Pancreas (tissue), 10 donors: ENCODE measurements around the gene SETD4. TPM values are rescaled to one million over a fixed set of nuclear protein-coding genes. Genes with fewer than 3 reads are reported as not detected.
"Not testable (repeated sequence)": the region's sequence is repeated elsewhere in the genome, so short reads cannot be mapped to it uniquely, and the experiment has no call there.

Source experiments
- ATAC-seq, 4 donors: fragments of 200-7000 bp; cut with Tn5 transposase; one replicate each; pipeline versions ENCODE4 v1.8.0 to v1.9.1; 2020; ENCODE audit warnings: mild to moderate bottlenecking in 4 of 4, moderate library complexity in 4 of 4
- DNase-seq, 6 donors: peaks; one replicate each; pipeline ENCODE4 v3.0.0-alpha.2; 2020
- FAIRE-seq: peaks from 2 replicates; lab custom pipeline; 2012; peaks lifted over from hg19 to GRCh38; lab: Jason Lieb, UNC
- H3K27ac ChIP-seq, 4 donors: fragments of 200-600 bp; sonication (generic); 1 replicate in 3 of 4; 2 replicates in 1 of 4; pipeline versions ENCODE4 v1.5.0 to v1.8.0; 2020
- H3K27me3 ChIP-seq, 4 donors: fragments of 200-600 bp; one replicate each; pipeline ENCODE4 v1.8.0; 2021
- H3K36me3 ChIP-seq, 3 donors: fragments of 200-600 bp; sonication (generic) in 1 of 3; one replicate each; pipeline versions ENCODE4 v1.5.0 to v1.8.0; 2020 to 2021
- H3K4me1 ChIP-seq, 3 donors: fragments of 200-600 bp; one replicate each; pipeline ENCODE4 v1.8.0; 2021
- H3K4me3 ChIP-seq, 4 donors: fragments of 200-600 bp; sonication (generic) in 2 of 4; one replicate each; pipeline versions ENCODE4 v1.5.0 to v1.8.0; 2020 to 2021
- H3K9me3 ChIP-seq, 4 donors: fragments of 200-600 bp; one replicate each; pipeline ENCODE4 v1.8.0; 2021
- WGBS, 2 donors: extraction: QIAGEN DNeasy Blood & Tissue Kit; methylation state at CpG; one replicate each; pipeline ENCODE4 v1.1.7; 2013; 5-methylcytosine and 5-hydroxymethylcytosine counted together
- intact Hi-C, 3 donors: fragments of 100-400 bp; cut with DNase I; formaldehyde crosslinking; loops; one replicate each; pipeline versions ENCODE4 v1.11.1 to v1.14.2; 2022
- polyA plus RNA-seq, 2 donors: library from polyadenylated mRNA; stranded (reverse); fragments of 200-250 nt; gene quantifications; one replicate each; pipeline ENCODE4 v1.2.3, GENCODE V29; 2013
- total RNA-seq, 6 donors: library from RNA; stranded (reverse); fragmentation: NEBNext Ultra II Directional in 4 of 6; extraction: Animal tissue kit (Norgen Biotek cat#: 25700) in 4 of 6; gene quantifications; one replicate each; pipeline versions ENCODE4 v1.2.1 to v1.2.4, GENCODE V29; 2021 to 2023
- TF ChIP-seq, protein P1 (sequence below), 4 donors: fragments of 200-600 bp; sonication (generic) in 3 of 4; IDR thresholded peaks; one replicate each; pipeline versions ENCODE4 v1.5.0 to v1.8.0; 2021; ENCODE audit warnings: antibody characterized with exemption in 4 of 4
- donor health status: healthy with polysubstance abuse.
- donor health status: DM: no; HTN: no; CAD: no; lungs with moderate emphysema.
- donor health status: DM: no; HTN: no; CAD: no.
- donor health status: control.
- donor health status: control.
- donor health status: Bipolar disorder and iron deficiency.
- donor health status: DM: yes; HTN: yes; CAD: no.
- donor health status: DM: no; HTN: no; CAD: no.
- donor health status: DM: no; HTN: no; CAD: no.
- donor health status: DM: yes; HTN: yes; CAD: no.

The SETD4 gene
- total and polyA plus RNA-seq, 8 donors, result 5.7 to 16.8 (median 8.7) TPM

DNA sequence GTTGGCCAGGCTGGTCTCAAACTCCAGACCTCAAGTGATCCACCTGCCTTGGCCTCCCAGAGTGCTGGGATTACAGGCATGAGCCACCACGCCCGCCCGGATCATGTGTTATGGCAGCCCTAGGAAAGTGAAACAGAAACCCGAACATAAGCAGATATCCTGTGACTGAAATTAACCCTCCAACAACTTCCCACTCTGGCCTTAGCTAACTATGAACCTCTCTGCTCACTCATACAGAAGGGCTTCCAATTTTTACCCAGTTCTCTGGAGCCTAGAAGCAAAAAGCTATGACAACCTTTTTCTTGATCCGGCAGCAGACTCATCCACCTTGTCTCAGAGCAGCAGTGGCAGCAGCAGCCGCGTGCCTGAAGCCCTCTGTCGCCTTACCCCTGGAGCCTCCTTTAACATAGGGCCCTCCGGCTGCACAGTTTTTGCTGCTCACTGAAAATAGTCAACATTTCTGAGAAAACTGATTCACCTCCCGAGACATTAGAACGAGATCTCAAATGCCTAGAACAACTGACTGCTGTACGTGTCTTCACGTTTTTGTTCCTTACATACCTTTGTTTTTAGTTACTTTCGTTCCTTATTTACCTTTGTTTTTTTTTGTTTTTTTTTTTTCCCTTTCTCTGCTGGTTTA, 18.8 kb upstream of the SETD4 start:
- Histone ChIP-seq H3K4me3 (no peak overlapping the region), H3K4me1 (no peaks in the 10 kb centered on the region), H3K9me3 (no peaks in the 10 kb centered on the region), H3K27me3 (no peaks in the 10 kb centered on the region), H3K27ac (no peak overlapping the region), H3K36me3 (no peaks in the 10 kb centered on the region)
- ATAC-seq (peak in 2 of 4 donors; percentile 74 to 82), DNase-seq (no peak), FAIRE-seq (no peak)
- 81 to 84% methylated on average over 14 of the region's 14 CpGs for WGBS, 2 donors
- TF ChIP-seq, protein P1, sequence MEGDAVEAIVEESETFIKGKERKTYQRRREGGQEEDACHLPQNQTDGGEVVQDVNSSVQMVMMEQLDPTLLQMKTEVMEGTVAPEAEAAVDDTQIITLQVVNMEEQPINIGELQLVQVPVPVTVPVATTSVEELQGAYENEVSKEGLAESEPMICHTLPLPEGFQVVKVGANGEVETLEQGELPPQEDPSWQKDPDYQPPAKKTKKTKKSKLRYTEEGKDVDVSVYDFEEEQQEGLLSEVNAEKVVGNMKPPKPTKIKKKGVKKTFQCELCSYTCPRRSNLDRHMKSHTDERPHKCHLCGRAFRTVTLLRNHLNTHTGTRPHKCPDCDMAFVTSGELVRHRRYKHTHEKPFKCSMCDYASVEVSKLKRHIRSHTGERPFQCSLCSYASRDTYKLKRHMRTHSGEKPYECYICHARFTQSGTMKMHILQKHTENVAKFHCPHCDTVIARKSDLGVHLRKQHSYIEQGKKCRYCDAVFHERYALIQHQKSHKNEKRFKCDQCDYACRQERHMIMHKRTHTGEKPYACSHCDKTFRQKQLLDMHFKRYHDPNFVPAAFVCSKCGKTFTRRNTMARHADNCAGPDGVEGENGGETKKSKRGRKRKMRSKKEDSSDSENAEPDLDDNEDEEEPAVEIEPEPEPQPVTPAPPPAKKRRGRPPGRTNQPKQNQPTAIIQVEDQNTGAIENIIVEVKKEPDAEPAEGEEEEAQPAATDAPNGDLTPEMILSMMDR (IDR thresholded peaks at IDR 0.05), result no peak
- intact Hi-C loops, result no loop called here

DNA sequence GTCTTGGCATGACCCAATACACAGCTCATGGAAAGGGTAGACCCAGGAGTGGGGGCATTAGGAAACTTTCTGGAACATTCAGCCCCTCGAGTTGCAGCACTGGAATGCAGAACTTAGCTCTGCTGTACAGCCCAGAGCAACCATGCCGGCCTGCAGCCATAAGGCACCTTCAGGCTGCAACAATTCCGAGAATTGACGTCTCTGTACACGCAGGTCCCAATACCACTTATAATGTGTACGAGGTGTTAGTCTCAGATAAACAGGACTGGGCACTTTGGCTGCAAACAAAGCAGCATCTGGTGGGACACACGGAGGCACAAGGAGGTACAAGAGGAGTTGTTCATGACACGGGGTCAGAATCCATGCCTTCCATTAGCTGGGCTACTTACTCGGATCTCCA, 17.4 kb upstream of the SETD4 start:
- Histone ChIP-seq H3K4me3 (no peak overlapping the region), H3K4me1 (no peaks in the 10 kb centered on the region), H3K9me3 (no peaks in the 10 kb centered on the region), H3K36me3 (no peaks in the 10 kb centered on the region), H3K27ac (no peak overlapping the region), H3K27me3 (no peaks in the 10 kb centered on the region)
- TF ChIP-seq, protein P1 (IDR thresholded peaks at IDR 0.05), result no peak
- WGBS, 2 donors, result 77 to 79% methylated on average over 9 of the region's 9 CpGs
- FAIRE-seq (no peak), DNase-seq (no peak), ATAC-seq (no peak)
- intact Hi-C loops, result no loop called here

DNA sequence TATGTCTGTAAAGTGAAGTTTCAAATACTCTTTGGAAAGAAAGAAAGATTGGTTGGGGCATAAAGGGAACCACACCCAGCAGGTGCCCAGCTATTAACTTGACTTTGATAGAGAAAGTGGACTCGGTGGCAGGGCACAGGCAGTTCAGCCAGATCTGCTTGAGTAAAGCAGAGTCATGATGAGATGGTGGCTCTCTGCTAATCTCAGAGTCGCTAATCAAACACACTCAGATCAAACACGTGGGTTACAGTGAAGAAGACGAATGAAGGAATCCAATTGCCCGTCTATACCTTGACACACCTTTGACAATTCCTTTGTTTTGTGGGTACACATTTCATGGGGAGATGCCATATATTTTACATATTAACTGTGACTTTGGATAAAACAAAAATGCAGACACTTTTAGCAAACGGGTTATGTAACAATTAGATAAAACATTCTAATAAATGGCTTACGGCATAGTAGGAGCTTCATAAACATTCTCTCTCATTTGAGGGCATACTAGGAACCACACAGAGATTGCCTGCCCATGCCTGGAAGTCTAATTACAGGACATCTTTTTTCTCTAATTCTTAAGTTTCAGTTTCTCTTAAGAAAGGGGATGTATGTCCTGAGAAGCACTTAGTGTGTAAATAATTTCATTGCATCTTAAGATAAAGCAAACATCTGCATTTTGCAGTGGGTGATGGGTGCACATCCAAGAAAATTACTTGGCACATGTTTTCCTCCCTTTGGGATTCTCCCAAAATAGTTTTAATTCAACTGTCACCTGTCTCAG, 16.7 kb upstream of the SETD4 start:
- Histone ChIP-seq H3K27me3 (no peaks in the 10 kb centered on the region), H3K4me1 (no peaks in the 10 kb centered on the region), H3K9me3 (no peaks in the 10 kb centered on the region), H3K4me3 (no peak overlapping the region), H3K27ac (no peak overlapping the region), H3K36me3 (no peaks in the 10 kb centered on the region)
- intact Hi-C loops, result no loop called here
- FAIRE-seq (no peak), ATAC-seq (peak in 2 of 4 donors; percentile 20 to 49), DNase-seq (no peak)
- TF ChIP-seq, protein P1 (IDR thresholded peaks at IDR 0.05), result no peak
- 27 to 28% methylated on average over 7 of the region's 7 CpGs for WGBS, 2 donors

DNA sequence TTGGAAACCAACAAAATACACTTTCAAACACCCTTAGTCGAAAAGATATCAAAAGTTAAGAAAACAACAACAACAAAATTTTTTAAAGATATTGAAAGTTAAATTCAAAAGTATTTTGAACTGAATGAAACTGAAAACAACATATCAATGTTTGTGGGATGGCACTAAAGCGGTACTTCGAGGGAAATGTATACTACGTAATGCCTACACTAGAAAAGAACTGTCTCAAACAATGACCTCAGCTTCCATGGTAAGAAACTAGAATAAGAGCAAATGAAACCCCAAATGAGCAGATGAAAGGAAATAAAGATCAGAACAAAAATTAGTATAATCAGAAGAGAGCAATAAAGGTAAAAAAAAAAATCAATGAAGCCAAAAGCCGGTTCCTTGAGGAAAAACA, 15.6 kb upstream of the SETD4 start:
- 83 to 92% methylated on average over 5 of the region's 5 CpGs for WGBS, 2 donors
- no peak for FAIRE-seq
- Histone ChIP-seq H3K9me3 (no peaks in the 10 kb centered on the region), H3K36me3 (no peaks in the 10 kb centered on the region), H3K4me3 (no peak overlapping the region), H3K27ac (no peak overlapping the region), H3K27me3 (no peaks in the 10 kb centered on the region), H3K4me1 (peaks cover 0 to 2% (median 0%) of the 10 kb centered on the region in 3 donors)
- intact Hi-C loops, result no loop called here
- DNase-seq, result no peak
- TF ChIP-seq, protein P1 (IDR thresholded peaks at IDR 0.05), result no peak
- no peak for ATAC-seq

DNA sequence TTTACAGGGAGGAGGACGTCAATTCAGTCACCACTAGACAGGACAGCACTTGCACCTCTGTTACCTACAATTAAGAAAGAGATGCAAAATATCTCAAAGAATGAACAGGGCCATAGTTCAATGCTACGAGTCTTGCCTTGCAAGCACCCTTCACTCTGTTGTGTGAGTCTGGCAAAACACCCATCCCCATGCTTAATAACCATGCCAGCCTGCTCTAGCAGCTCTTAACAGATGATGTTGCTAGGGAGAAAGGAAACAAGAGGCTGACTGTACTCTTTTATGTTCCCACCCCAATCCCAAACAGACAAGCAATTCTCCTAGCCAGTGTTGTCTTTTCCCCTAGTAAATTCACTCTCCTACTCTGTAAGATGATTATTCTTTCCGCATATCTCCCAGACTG, 14.8 kb upstream of the SETD4 start:
- Histone ChIP-seq H3K36me3 (no peaks in the 10 kb centered on the region), H3K4me3 (no peak overlapping the region), H3K9me3 (no peaks in the 10 kb centered on the region), H3K27ac (no peak overlapping the region), H3K4me1 (peaks cover 0 to 5% (median 0%) of the 10 kb centered on the region in 3 donors), H3K27me3 (no peaks in the 10 kb centered on the region)
- ATAC-seq (no peak), DNase-seq (no peak), FAIRE-seq (no peak)
- TF ChIP-seq, protein P1 (IDR thresholded peaks at IDR 0.05), result no peak
- intact Hi-C loops, result no loop called here
- WGBS, 2 donors, result 88 to 90% methylated on average over 3 of the region's 3 CpGs

DNA sequence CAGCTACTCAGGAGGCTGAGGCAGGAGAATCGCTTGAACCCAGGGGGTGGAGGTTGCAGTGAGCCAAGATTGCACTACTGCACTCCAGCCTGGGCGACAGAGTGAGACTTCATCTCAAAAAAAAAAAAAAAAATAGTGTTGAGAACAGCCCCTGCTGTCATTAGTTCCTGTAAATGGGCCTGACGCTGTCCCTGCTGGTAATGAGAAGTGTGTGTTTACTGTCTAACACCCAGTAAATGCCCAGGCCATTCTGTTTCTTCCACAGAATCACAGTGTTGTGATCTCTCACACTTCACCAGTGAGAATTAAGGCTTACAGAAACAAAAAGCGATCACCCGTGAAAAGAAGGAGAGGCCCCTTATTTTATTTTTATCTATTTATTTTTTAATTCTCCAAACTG, 13.6 kb upstream of the SETD4 start:
- intact Hi-C loops, H3K27ac ChIP-seq, H3K4me3 ChIP-seq, H3K9me3 ChIP-seq, FAIRE-seq, H3K27me3 ChIP-seq, H3K4me1 ChIP-seq, ATAC-seq, DNase-seq, H3K36me3 ChIP-seq: not testable (repeated sequence)
- 95 to 96% methylated on average over 5 of the region's 5 CpGs for WGBS, 2 donors
